Measurements from ENCODE around the gene RPS18. TPM values are rescaled to one million over a fixed set of nuclear protein-coding genes. Genes with fewer than 3 reads are reported as not detected.

Gene RPS18
- total and polyA plus RNA-seq, 2 of the 13 experiments (the other 11 are each of a cell fraction or from before 2014, with no cell fraction given) = 3,896 to 5,806 TPM

GRCh38 chr6:33272275-33273128 is 627 bp downstream of the RPS18 start (continued):
- TF ChIP-seq ZNF740 (CRISPR knock-in tag; IDR thresholded peaks at IDR 0.05) = no peak
- TF ChIP-seq MED8 (CRISPR knock-in tag; IDR thresholded peaks at IDR 0.05; ENCODE audit: insufficient replicate concordance) = no peak
- TF ChIP-seq AHR (CRISPR knock-in tag; IDR thresholded peaks at IDR 0.05) = no peak; the same call in 1 of the 2 replicates
- no peak for TF ChIP-seq ZNF180 (CRISPR knock-in tag; IDR thresholded peaks at IDR 0.05; ENCODE audit: borderline replicate concordance, low read depth)
- peak; percentile 58 for TF ChIP-seq HNRNPH1 (optimal IDR thresholded peaks at IDR 0.05; ENCODE audit: low read depth, low read length)
- no peak for TF ChIP-seq ZNF446 (CRISPR knock-in tag; IDR thresholded peaks at IDR 0.05)
- peak; percentile 69 for TF ChIP-seq IKZF4 (CRISPR knock-in tag; IDR thresholded peaks at IDR 0.05; ENCODE audit: borderline replicate concordance, low read depth, not compliant biosample characterization)
- TF ChIP-seq PCBP1 (IDR thresholded peaks at IDR 0.05; ENCODE audit: borderline replicate concordance, low read depth, low read length) = no peak
- TF ChIP-seq ZC3H4 (CRISPR knock-in tag; IDR thresholded peaks at IDR 0.05; ENCODE audit: borderline replicate concordance) = no peak; the same call in 1 of the 2 replicates
- TF ChIP-seq ZNF318 (CRISPR knock-in tag; IDR thresholded peaks at IDR 0.05) = no peak; the same call in 1 of the 2 replicates
- TF ChIP-seq DR1 (CRISPR knock-in tag; IDR thresholded peaks at IDR 0.05) = no peak; the same call in 1 of the 2 replicates
- no peak for TF ChIP-seq TFE3 (CRISPR knock-in tag; IDR thresholded peaks at IDR 0.05)
- TF ChIP-seq NCOA2 (CRISPR knock-in tag; IDR thresholded peaks at IDR 0.05) = no peak
- TF ChIP-seq BRCA1 (CRISPR knock-in tag; IDR thresholded peaks at IDR 0.05) = no peak
- TF ChIP-seq KAT8 (CRISPR knock-in tag; IDR thresholded peaks at IDR 0.05) = no peak
- no peak for TF ChIP-seq TOPORS (CRISPR knock-in tag; IDR thresholded peaks at IDR 0.05)
- TF ChIP-seq RBM39 (IDR thresholded peaks at IDR 0.05; ENCODE audit: low read depth, low read length, poor library complexity, severe bottlenecking) = no peak

Data from HepG2 (cell line).